ENCODE data around the gene FBXO42. TPM values are rescaled to one million over a fixed set of nuclear protein-coding genes. Genes with fewer than 3 reads are reported as not detected.

FBXO42 gene
- total and polyA plus RNA-seq, 2 of the 13 experiments (the other 11 are each of a cell fraction or from before 2014, with no cell fraction given), result 7.6 to 17.5 TPM

DNA sequence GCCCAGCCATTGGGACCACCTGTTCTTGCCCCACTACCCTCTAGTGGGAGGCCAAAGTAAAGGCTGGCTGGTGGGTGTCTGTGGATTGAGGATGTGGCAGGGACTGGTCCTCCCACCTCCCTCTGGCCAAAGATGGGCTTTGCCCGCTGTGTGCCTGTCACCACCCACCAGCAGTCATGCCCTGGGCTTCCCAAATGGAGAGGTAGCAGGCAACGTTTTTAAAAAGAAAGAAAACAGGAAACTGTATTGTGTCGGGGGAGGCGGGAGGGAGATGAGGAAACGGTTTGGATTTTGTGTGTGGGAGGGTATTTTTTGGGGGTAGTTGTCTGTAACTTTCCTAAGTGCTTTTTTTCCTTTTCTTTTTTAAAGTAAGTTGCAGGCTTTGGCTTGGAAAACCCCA, 44.8 kb upstream of the FBXO42 start (continued):
- TF ChIP-seq, protein P1, sequence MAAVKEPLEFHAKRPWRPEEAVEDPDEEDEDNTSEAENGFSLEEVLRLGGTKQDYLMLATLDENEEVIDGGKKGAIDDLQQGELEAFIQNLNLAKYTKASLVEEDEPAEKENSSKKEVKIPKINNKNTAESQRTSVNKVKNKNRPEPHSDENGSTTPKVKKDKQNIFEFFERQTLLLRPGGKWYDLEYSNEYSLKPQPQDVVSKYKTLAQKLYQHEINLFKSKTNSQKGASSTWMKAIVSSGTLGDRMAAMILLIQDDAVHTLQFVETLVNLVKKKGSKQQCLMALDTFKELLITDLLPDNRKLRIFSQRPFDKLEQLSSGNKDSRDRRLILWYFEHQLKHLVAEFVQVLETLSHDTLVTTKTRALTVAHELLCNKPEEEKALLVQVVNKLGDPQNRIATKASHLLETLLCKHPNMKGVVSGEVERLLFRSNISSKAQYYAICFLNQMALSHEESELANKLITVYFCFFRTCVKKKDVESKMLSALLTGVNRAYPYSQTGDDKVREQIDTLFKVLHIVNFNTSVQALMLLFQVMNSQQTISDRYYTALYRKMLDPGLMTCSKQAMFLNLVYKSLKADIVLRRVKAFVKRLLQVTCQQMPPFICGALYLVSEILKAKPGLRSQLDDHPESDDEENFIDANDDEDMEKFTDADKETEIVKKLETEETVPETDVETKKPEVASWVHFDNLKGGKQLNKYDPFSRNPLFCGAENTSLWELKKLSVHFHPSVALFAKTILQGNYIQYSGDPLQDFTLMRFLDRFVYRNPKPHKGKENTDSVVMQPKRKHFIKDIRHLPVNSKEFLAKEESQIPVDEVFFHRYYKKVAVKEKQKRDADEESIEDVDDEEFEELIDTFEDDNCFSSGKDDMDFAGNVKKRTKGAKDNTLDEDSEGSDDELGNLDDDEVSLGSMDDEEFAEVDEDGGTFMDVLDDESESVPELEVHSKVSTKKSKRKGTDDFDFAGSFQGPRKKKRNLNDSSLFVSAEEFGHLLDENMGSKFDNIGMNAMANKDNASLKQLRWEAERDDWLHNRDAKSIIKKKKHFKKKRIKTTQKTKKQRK (IDR thresholded peaks at IDR 0.05; ENCODE audit: low read length), result no peak
- TF ChIP-seq NCOR1 (IDR thresholded peaks at IDR 0.05; ENCODE audit: borderline replicate concordance, low read length), result no peak
- no peak for TF ChIP-seq RXRA (CRISPR knock-in tag; IDR thresholded peaks at IDR 0.05)
- TF ChIP-seq, protein P2, sequence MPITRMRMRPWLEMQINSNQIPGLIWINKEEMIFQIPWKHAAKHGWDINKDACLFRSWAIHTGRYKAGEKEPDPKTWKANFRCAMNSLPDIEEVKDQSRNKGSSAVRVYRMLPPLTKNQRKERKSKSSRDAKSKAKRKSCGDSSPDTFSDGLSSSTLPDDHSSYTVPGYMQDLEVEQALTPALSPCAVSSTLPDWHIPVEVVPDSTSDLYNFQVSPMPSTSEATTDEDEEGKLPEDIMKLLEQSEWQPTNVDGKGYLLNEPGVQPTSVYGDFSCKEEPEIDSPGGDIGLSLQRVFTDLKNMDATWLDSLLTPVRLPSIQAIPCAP (CRISPR knock-in tag; IDR thresholded peaks at IDR 0.05; ENCODE audit: low read depth), result no peak
- TF ChIP-seq ZNF549 (CRISPR knock-in tag; IDR thresholded peaks at IDR 0.05), result no peak
- no peak for TF ChIP-seq TAF1 (CRISPR knock-in tag; IDR thresholded peaks at IDR 0.05)

DNA sequence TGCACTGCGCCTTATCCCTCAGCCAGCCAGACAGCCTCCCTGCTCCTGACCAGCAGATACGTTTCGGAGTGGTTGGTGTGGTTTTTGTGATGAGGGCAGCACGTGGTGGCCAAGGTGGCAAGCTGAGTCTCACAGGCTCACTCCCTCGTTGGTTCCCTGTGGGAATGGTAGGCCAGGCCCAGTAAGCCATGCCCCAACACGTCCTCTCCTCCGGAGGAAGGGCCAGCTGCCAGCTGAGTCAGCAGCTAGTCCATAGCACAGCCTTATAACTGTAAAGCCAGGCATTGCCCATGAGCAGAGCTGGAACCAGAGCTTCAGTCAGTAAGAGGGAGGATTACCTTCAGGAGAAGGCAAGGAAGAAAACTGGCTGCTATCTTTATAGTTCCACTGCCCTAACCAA, 44.3 kb upstream of the FBXO42 start:
- Histone ChIP-seq H4K20me1 (ENCODE audit: insufficient read depth, low read length) (peaks cover 19% of the 10 kb centered on the region), H2AFZ (ENCODE audit: low read length) (no peak overlapping the region), H3K27ac (ENCODE audit: extremely low read length, insufficient read depth, low read length) (no peak overlapping the region), H3K9me3 (ENCODE audit: low read length) (no peaks in the 10 kb centered on the region), H3K4me2 (ENCODE audit: low read depth, low read length) (no peak overlapping the region), H3K36me3 (replicated peaks in 1 of 2; ENCODE audit: control insufficient read depth in 1 of 2, insufficient read depth in 2 of 2, low read length in 2 of 2) (peaks cover 28 to 45% of the 10 kb centered on the region in 2 experiments; a peak in 4 of 5 replicates), H3K27me3 (ENCODE audit: control insufficient read depth in 1 of 2, insufficient read depth in 2 of 2, low read length in 2 of 2) (no peaks in the 10 kb centered on the region), H3K4me1 (ENCODE audit: insufficient read depth, low read length) (no peaks in the 10 kb centered on the region), H3K9ac (ENCODE audit: insufficient read depth, low read depth, low read length) (no peak overlapping the region), H3K79me2 (ENCODE audit: insufficient read depth, low read length) (peaks cover 21% of the 10 kb centered on the region), H3K4me3 (replicated peaks in 1 of 3; ENCODE audit: insufficient read depth in 1 of 3, low read depth in 2 of 3, low read length in 3 of 3) (no peak overlapping the region)
- no peak for ATAC-seq
- in situ Hi-C loops (cut with HindIII; ENCODE audit: extremely low pct_ligation_motif_present, low pct_unique_long_range_greater_than_20kb) (no loop called here), intact Hi-C loops (cut with micrococcal nuclease; ENCODE audit: unreplicated experiment) (no loop called here)
- TF ChIP-seq MAFK (conservative IDR thresholded peaks at IDR 0.05 in 1 of 2, IDR thresholded peaks at IDR 0.05 in 1 of 2; ENCODE audit: low read length in 2 of 2) (peak in 1 of 2 experiments; percentile 20; a peak in 1 of 4 replicates), SOX6 (IDR thresholded peaks at IDR 0.05) (no peak), SOX6 (CRISPR knock-in tag; IDR thresholded peaks at IDR 0.05) (no peak), RBM22 (optimal IDR thresholded peaks at IDR 0.05; ENCODE audit: low read length) (peak; percentile 67), POLR2A (IDR thresholded peaks at IDR 0.05; ENCODE audit: insufficient read depth in 1 of 2, low read depth in 2 of 2, low read length in 2 of 2) (0 out of 4 replicates have a peak, but pooled peaks of 1 of the 2 experiments have one; percentile 17), AGO2 (optimal IDR thresholded peaks at IDR 0.05; ENCODE audit: low read depth, low read length) (peak; percentile 21)
- POLR2A ChIA-PET, result no interaction called here
- DNase-seq (ENCODE audit: low spot score), result no peak
- WGBS (ENCODE audit: low lambda C conversion rate), result 98% methylated on average over 6 of the region's 7 CpGs
- BruUV-seq (replicated peaks), result no TSS peak
- no peak for FAIRE-seq
- CTCF ChIA-PET (ENCODE audit: low intra/inter-chr PET ratio, low total read pairs), result no interaction called here
